Common myeloid progenitor, CD34-positive (primary cell): Measurements from ENCODE around the gene FNBP1.
A peak's percentile ranks its signal among the peaks of the same experiment; 100 is the strongest.

Experiments
- CTCF ChIA-PET: fragments of 350-600 bp; sonication (Branson Sonifier 250); formaldehyde crosslinking; loops from one replicate; lab custom pipeline; 2021; ENCODE audit warnings: antibody characterized with exemption; lab: Charles Lee
- POLR2A ChIA-PET: fragments of 350-600 bp; sonication (Branson Sonifier 250); formaldehyde crosslinking; loops from one replicate; lab custom pipeline; 2021; ENCODE audit warnings: antibody characterized with exemption; lab: Charles Lee
- DNase-seq, 3 donors: peaks; one replicate each; pipeline versions ENCODE4 v3.0.0 to v3.0.0-alpha.2; 2013
- H3K27ac ChIP-seq, 2 experiments: 1 replicate in 1 of 2; 2 replicates in 1 of 2; pipeline ENCODE4 v1.7.0; 2013; ENCODE audit warnings: inconsistent platforms in 2 of 2, low read length in 2 of 2, mild to moderate bottlenecking in 2 of 2, low read depth in 1 of 2, moderate library complexity in 1 of 2; ENCODE audit not compliant: severe bottlenecking in 2 of 2, insufficient read depth in 1 of 2, poor library complexity in 1 of 2
- H3K27me3 ChIP-seq, 5 experiments: replicated peaks in 2 of 5; 1 replicate in 3 of 5; 2 replicates in 2 of 5; pipeline versions ENCODE4 v1.6.1 to v1.7.0; 2013; ENCODE audit warnings: low read length in 4 of 5, mild to moderate bottlenecking in 2 of 5, moderate library complexity in 2 of 5, inconsistent platforms in 1 of 5; ENCODE audit not compliant: insufficient read depth in 5 of 5, control insufficient read depth in 4 of 5
- H3K36me3 ChIP-seq, 4 experiments: 1 replicate in 2 of 4; 2 replicates in 2 of 4; pipeline versions ENCODE4 v1.6.1 to v1.7.0; 2013; ENCODE audit warnings: low read length in 3 of 4, control low read depth in 1 of 4, mild to moderate bottlenecking in 1 of 4; ENCODE audit not compliant: control insufficient read depth in 4 of 4, insufficient read depth in 4 of 4
- H3K4me1 ChIP-seq, 4 experiments: 1 replicate in 3 of 4; 2 replicates in 1 of 4; pipeline versions ENCODE4 v1.6.1 to v1.7.1; 2013; ENCODE audit warnings: low read length in 3 of 4, mild to moderate bottlenecking in 3 of 4, control low read depth in 1 of 4, inconsistent platforms in 1 of 4, moderate library complexity in 1 of 4; ENCODE audit not compliant: control insufficient read depth in 4 of 4, insufficient read depth in 4 of 4; ENCODE audit errors: control extremely low read depth in 1 of 4
- H3K4me3 ChIP-seq, 7 experiments: 1 replicate in 4 of 7; 2 replicates in 3 of 7; pipeline versions ENCODE4 v1.5.1 to v1.7.0; 2013; ENCODE audit warnings: mild to moderate bottlenecking in 7 of 7, low read length in 6 of 7, moderate library complexity in 6 of 7, inconsistent platforms in 2 of 7, low read depth in 2 of 7, control low read depth in 1 of 7; ENCODE audit not compliant: insufficient read depth in 4 of 7, control insufficient read depth in 1 of 7; ENCODE audit errors: extremely low read depth in 1 of 7
- H3K9me3 ChIP-seq, 5 experiments: 1 replicate in 4 of 5; 2 replicates in 1 of 5; pipeline versions ENCODE4 v1.6.1 to v1.7.1; 2013; ENCODE audit warnings: low read length in 4 of 5, mild to moderate bottlenecking in 2 of 5, inconsistent platforms in 1 of 5, low read depth in 1 of 5, moderate library complexity in 1 of 5; ENCODE audit not compliant: control insufficient read depth in 4 of 5, insufficient read depth in 2 of 5; ENCODE audit errors: control extremely low read depth in 1 of 5
- WGBS: methylation state at CpG from one replicate; pipeline ENCODE4 v1.1.5; 2013; ENCODE audit not compliant: insufficient coverage; 5-methylcytosine and 5-hydroxymethylcytosine counted together

Gene FNBP1

GRCh38 chr9:130051855-130052254, 8.9 kb upstream of the FNBP1 start:
- DNase-seq, result no peak
- H3K27ac ChIP-seq, result no peak overlapping the region
- ChIA-PET CTCF (interaction anchor here (0.6 to 0.7 kb wide), 2 partner anchors 11 to 167 kb away, joined by 3 to 5 read pairs; no protein-coding TSS in a partner anchor), POLR2A (interaction anchor here (0.6 kb wide), 1 partner anchor 17 kb away, joined by 3 read pairs; no protein-coding TSS in a partner anchor)
- H3K4me1 ChIP-seq, result peaks cover 7 to 49% (median 36%) of the 10 kb centered on the region in 4 experiments
- no peaks in the 10 kb centered on the region for H3K9me3 ChIP-seq
- peaks cover 0 to 3% (median 0%) of the 10 kb centered on the region in 4 experiments for H3K36me3 ChIP-seq
- peak overlapping the region in 1 of 7 experiments; percentile 98 for H3K4me3 ChIP-seq
- H3K27me3 ChIP-seq, result no peaks in the 10 kb centered on the region

GRCh38 chr9:130050462-130050861, 7.5 kb upstream of the FNBP1 start:
- H3K4me1 ChIP-seq, result peaks cover 16 to 63% (median 49%) of the 10 kb centered on the region in 4 experiments
- H3K27ac ChIP-seq, result no peak overlapping the region
- peak in 2 of 3 donors; percentile 49 to 61 for DNase-seq
- peaks cover 0 to 3% (median 0%) of the 10 kb centered on the region in 4 experiments for H3K36me3 ChIP-seq
- H3K4me3 ChIP-seq, result peak overlapping the region in 1 of 7 experiments; percentile 28
- no peaks in the 10 kb centered on the region for H3K27me3 ChIP-seq
- no CpG with 5 or more reads among the region's 3 CpGs for WGBS
- POLR2A ChIA-PET, result interaction anchor here (0.5 kb wide), 1 partner anchor 8 kb away, joined by 3 read pairs; no protein-coding TSS in a partner anchor
- CTCF ChIA-PET, result interaction anchor here (0.7 to 1.5 kb wide), 6 partner anchors 9 to 51 kb away, joined by 3 to 4 read pairs (median 3); no protein-coding TSS in a partner anchor
- H3K9me3 ChIP-seq, result no peaks in the 10 kb centered on the region

GRCh38 chr9:130049431-130050210, 6.6 kb upstream of the FNBP1 start:
- H3K4me3 ChIP-seq, result no peak overlapping the region
- ChIA-PET CTCF (interaction anchor here (0.7 to 1.5 kb wide), 6 partner anchors 8 to 52 kb away, joined by 3 to 4 read pairs (median 3); no protein-coding TSS in a partner anchor), POLR2A (interaction anchor here (1.0 kb wide), 1 partner anchor 49 kb away, joined by 3 read pairs; no protein-coding TSS in a partner anchor)
- WGBS, result 96% methylated on average over 5 of the region's 11 CpGs
- H3K27me3 ChIP-seq, result no peaks in the 10 kb centered on the region
- no peaks in the 10 kb centered on the region for H3K9me3 ChIP-seq
- H3K4me1 ChIP-seq, result peaks cover 21 to 66% (median 53%) of the 10 kb centered on the region in 4 experiments
- peaks cover 0 to 3% (median 0%) of the 10 kb centered on the region in 4 experiments for H3K36me3 ChIP-seq
- DNase-seq, result no peak
- H3K27ac ChIP-seq, result no peak overlapping the region

GRCh38 chr9:130045725-130046450, 2.9 kb upstream of the FNBP1 start:
- ChIA-PET CTCF (interaction anchor here (0.7 to 3.8 kb wide), 5 partner anchors 11 to 99 kb away, joined by 3 to 12 read pairs (median 3); no protein-coding TSS in a partner anchor), POLR2A (interaction anchor here (0.8 to 3.4 kb wide), 4 partner anchors 8 to 161 kb away, joined by 3 to 17 read pairs (median 7); partner anchors contain the start of gene GPR107)
- H3K4me3 ChIP-seq, result peak overlapping the region in 6 of 7 experiments; percentile 46 to 99 (median 58)
- H3K36me3 ChIP-seq, result no peaks in the 10 kb centered on the region
- H3K9me3 ChIP-seq, result no peaks in the 10 kb centered on the region
- WGBS, result no CpG with 5 or more reads among the region's 4 CpGs
- peaks cover 20 to 56% (median 47%) of the 10 kb centered on the region in 4 experiments for H3K4me1 ChIP-seq
- peak overlapping the region; percentile 92 to 95 for H3K27ac ChIP-seq
- no peak for DNase-seq
- H3K27me3 ChIP-seq, result no peaks in the 10 kb centered on the region

- WGBS, result 45% methylated on average over 37 of the region's 37 CpGs
- H3K27ac ChIP-seq, result peak overlapping the region; percentile 75 to 95
- H3K36me3 ChIP-seq, result no peaks in the 10 kb centered on the region
- DNase-seq, result peak in 1 of 3 donors; percentile 65
- no peaks in the 10 kb centered on the region for H3K27me3 ChIP-seq
- POLR2A ChIA-PET, result interaction anchor here (0.6 to 3.4 kb wide), 7 partner anchors 10 to 181 kb away, joined by 3 to 17 read pairs (median 5); partner anchors contain the start of gene GPR107
- no peaks in the 10 kb centered on the region for H3K9me3 ChIP-seq
- peak overlapping the region; percentile 53 to 99 (median 79) for H3K4me3 ChIP-seq
- CTCF ChIA-PET, result interaction anchor here (0.9 to 3.8 kb wide), 7 partner anchors 10 to 159 kb away, joined by 3 to 12 read pairs (median 5); partner anchors contain the start of gene GPR107
- peaks cover 32 to 65% (median 57%) of the 10 kb centered on the region in 4 experiments for H3K4me1 ChIP-seq
These were observed 950 bp upstream of the FNBP1 start for GRCh38 chr9:130043654-130044623.
